ENCODE measurements around the gene MLF2. TPM values are rescaled to one million over a fixed set of nuclear protein-coding genes. Genes with fewer than 3 reads are reported as not detected.

The MLF2 gene
- total RNA-seq, 1 experiment from 2014 or later: 303 TPM

DNA sequence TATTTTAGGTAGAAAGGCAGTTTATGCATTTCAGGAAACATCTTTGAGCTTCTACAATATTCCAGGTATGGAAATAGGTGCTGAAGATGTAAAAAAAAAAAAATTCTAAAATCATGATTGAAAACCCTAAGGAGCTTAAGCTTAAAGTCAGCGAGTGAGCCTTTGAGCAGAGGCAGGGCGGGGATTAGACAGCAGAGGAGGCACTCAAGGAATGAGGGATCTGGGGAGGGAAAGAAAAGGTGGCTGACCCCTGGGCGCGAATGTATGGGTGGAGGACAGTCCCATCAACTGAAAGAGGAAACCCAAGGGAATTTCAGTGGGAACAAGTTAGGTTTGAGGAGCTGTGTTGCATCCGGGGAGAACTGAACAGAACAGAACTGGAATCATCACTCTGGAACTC, 6.8 kb upstream of the MLF2 start:
- Mint-ChIP-seq H3K9me3 (ENCODE audit: unreplicated experiment) (no peaks in the 10 kb centered on the region), H3K36me3 (ENCODE audit: insufficient read depth, unreplicated experiment) (peaks cover 11% of the 10 kb centered on the region), H3K4me3 (ENCODE audit: unreplicated experiment) (no peak overlapping the region), H3K27me3 (ENCODE audit: insufficient read depth, unreplicated experiment) (no peaks in the 10 kb centered on the region), H3K27ac (ENCODE audit: unreplicated experiment) (no peak overlapping the region), H3K4me1 (ENCODE audit: low read depth, unreplicated experiment) (peaks cover 33% of the 10 kb centered on the region)
- Histone ChIP-seq H3K27me3 (replicated peaks; ENCODE audit: control insufficient read depth, insufficient read depth, low read length) (no peaks in the 10 kb centered on the region), H3K36me3 (ENCODE audit: control insufficient read depth, insufficient read depth, low read length) (no peaks in the 10 kb centered on the region), H3K4me1 (peaks cover 30% of the 10 kb centered on the region), H3K4me3 (ENCODE audit: low read depth, low read length) (no peak overlapping the region), H3K9me3 (no peaks in the 10 kb centered on the region)
- DNase-seq: no peak
- TF ChIP-seq, protein P1, sequence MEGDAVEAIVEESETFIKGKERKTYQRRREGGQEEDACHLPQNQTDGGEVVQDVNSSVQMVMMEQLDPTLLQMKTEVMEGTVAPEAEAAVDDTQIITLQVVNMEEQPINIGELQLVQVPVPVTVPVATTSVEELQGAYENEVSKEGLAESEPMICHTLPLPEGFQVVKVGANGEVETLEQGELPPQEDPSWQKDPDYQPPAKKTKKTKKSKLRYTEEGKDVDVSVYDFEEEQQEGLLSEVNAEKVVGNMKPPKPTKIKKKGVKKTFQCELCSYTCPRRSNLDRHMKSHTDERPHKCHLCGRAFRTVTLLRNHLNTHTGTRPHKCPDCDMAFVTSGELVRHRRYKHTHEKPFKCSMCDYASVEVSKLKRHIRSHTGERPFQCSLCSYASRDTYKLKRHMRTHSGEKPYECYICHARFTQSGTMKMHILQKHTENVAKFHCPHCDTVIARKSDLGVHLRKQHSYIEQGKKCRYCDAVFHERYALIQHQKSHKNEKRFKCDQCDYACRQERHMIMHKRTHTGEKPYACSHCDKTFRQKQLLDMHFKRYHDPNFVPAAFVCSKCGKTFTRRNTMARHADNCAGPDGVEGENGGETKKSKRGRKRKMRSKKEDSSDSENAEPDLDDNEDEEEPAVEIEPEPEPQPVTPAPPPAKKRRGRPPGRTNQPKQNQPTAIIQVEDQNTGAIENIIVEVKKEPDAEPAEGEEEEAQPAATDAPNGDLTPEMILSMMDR (IDR thresholded peaks at IDR 0.05; ENCODE audit: insufficient read depth in 1 of 2, low read depth in 1 of 2, low read length in 1 of 2, severe bottlenecking in 1 of 2, unreplicated experiment in 1 of 2): no peak
- CTCF ChIA-PET: interaction anchor here (0.5 to 1.0 kb wide), 4 partner anchors 65 to 169 kb away, joined by 3 to 5 read pairs (median 3); no protein-coding TSS in a partner anchor
- intact Hi-C loops (cut with micrococcal nuclease; ENCODE audit: unreplicated experiment): no loop called here
- POLR2A ChIA-PET: interaction anchor here (0.7 kb wide), 1 partner anchor 36 kb away, joined by 3 read pairs; the partner anchor contains the start of gene COPS7A
- BruUV-seq (replicated peaks): no TSS peak

- Mint-ChIP-seq H3K36me3 (ENCODE audit: insufficient read depth, unreplicated experiment) (peaks cover 7% of the 10 kb centered on the region), H3K4me3 (ENCODE audit: unreplicated experiment) (no peak overlapping the region), H3K4me1 (ENCODE audit: low read depth, unreplicated experiment) (peaks cover 34% of the 10 kb centered on the region), H3K27me3 (ENCODE audit: insufficient read depth, unreplicated experiment) (no peaks in the 10 kb centered on the region), H3K27ac (ENCODE audit: unreplicated experiment) (no peak overlapping the region), H3K9me3 (ENCODE audit: unreplicated experiment) (no peaks in the 10 kb centered on the region)
- intact Hi-C loops (cut with micrococcal nuclease; ENCODE audit: unreplicated experiment): no loop called here
- no TSS peak for BruUV-seq (replicated peaks)
- H3K4me3 ChIP-seq (ENCODE audit: low read depth, low read length): no peak overlapping the region
- no peaks in the 10 kb centered on the region for H3K27me3 ChIP-seq (replicated peaks; ENCODE audit: control insufficient read depth, insufficient read depth, low read length)
- CTCF ChIA-PET: no interaction called here
- no peaks in the 10 kb centered on the region for H3K9me3 ChIP-seq
- POLR2A ChIA-PET: no interaction called here
- DNase-seq: no peak
- TF ChIP-seq, protein P1 (IDR thresholded peaks at IDR 0.05; ENCODE audit: insufficient read depth in 1 of 2, low read depth in 1 of 2, low read length in 1 of 2, severe bottlenecking in 1 of 2, unreplicated experiment in 1 of 2): no peak
- H3K36me3 ChIP-seq (ENCODE audit: control insufficient read depth, insufficient read depth, low read length): no peaks in the 10 kb centered on the region
- H3K4me1 ChIP-seq: peaks cover 26% of the 10 kb centered on the region
Measured at GRCh38 chr12:6758506-6759095, 5.7 kb upstream of the MLF2 start.

DNA sequence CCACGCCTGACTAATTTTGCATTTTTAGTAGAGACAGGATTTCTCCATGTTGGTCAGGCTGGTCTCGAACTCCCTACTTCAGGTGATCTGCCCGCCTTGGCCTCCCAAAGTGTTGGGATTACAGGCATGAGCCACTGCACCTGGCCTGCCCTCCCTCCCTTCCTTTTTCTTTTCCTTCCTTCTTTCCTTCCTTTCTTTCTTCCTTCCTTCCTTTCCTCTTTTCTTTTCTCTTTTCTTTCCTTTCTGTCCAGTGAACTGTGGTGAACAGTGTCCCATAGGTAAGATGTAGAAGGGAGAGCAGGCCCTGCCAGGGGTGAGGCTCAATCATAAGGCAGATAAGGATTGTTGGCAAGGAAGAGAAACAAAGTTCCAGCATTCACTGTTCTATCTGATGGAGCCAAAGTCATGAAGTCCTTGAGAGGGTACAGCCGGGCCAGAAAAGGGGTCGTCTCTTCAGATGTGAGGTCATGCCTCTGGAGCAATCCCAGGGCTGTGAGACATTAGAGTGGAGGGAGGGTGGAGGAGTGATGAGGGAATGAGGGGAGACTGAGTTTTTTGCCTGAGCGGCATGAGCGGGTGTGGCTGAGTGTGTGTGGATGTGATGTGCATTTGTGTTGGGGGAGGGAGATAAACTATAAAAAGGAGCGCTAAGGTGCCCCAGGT, 4.2 kb upstream of the MLF2 start:
- no peak for DNase-seq
- H3K27me3 Mint-ChIP-seq (ENCODE audit: insufficient read depth, unreplicated experiment): no peaks in the 10 kb centered on the region
- POLR2A ChIA-PET: no interaction called here
- Histone ChIP-seq H3K9me3 (no peaks in the 10 kb centered on the region), H3K27me3 (replicated peaks; ENCODE audit: control insufficient read depth, insufficient read depth, low read length) (no peaks in the 10 kb centered on the region), H3K36me3 (ENCODE audit: control insufficient read depth, insufficient read depth, low read length) (no peaks in the 10 kb centered on the region), H3K4me3 (ENCODE audit: low read depth, low read length) (no peak overlapping the region), H3K4me1 (peaks cover 19% of the 10 kb centered on the region)
- no peak overlapping the region for H3K4me3 Mint-ChIP-seq (ENCODE audit: unreplicated experiment)
- H3K4me1 Mint-ChIP-seq (ENCODE audit: low read depth, unreplicated experiment): peaks cover 30% of the 10 kb centered on the region
- H3K27ac Mint-ChIP-seq (ENCODE audit: unreplicated experiment): no peak overlapping the region
- no peaks in the 10 kb centered on the region for H3K9me3 Mint-ChIP-seq (ENCODE audit: unreplicated experiment)
- BruUV-seq (replicated peaks): no TSS peak
- TF ChIP-seq, protein P1 (IDR thresholded peaks at IDR 0.05; ENCODE audit: insufficient read depth in 1 of 2, low read depth in 1 of 2, low read length in 1 of 2, severe bottlenecking in 1 of 2, unreplicated experiment in 1 of 2): no peak
- H3K36me3 Mint-ChIP-seq (ENCODE audit: insufficient read depth, unreplicated experiment): peaks cover 22% of the 10 kb centered on the region
- CTCF ChIA-PET: interaction anchor here (0.5 to 0.8 kb wide), 2 partner anchors 10 kb away, joined by 3 to 7 read pairs; no protein-coding TSS in a partner anchor
- intact Hi-C loops (cut with micrococcal nuclease; ENCODE audit: unreplicated experiment): no loop called here
